Hypothalamus (tissue), 51 donors: ENCODE data around the gene CCDC184.

Source experiments
- DNase-seq, 51 donors: peaks; one replicate each; lab custom pipeline; 2025; lab: John Stamatoyannopoulos, UW

CCDC184 gene

GRCh38 chr12:48177982-48178381 is 5.5 kb upstream of the CCDC184 start:
- DNase-seq = no peak

GRCh38 chr12:48179466-48179865 is 4.0 kb upstream of the CCDC184 start:
- DNase-seq = peak in 1 of 51 donors; percentile 3

- no peak for DNase-seq
Measured at GRCh38 chr12:48180424-48180823, 3.0 kb upstream of the CCDC184 start.

GRCh38 chr12:48180857-48181495 is 2.5 kb upstream of the CCDC184 start:
- no peak for DNase-seq

- DNase-seq = no peak
Measured at GRCh38 chr12:48182631-48183030, 813 bp upstream of the CCDC184 start.

GRCh38 chr12:48183876-48184548 is 568 bp downstream of the CCDC184 start:
- peak in 5 of 51 donors; percentile 31 to 58 (median 40) for DNase-seq

- peak in 5 of 51 donors; percentile 6 to 58 (median 16) for DNase-seq
Measured at GRCh38 chr12:48184549-48184922, 1.1 kb downstream of the CCDC184 start.

- peak in 17 of 51 donors; percentile 5 to 45 (median 26) for DNase-seq
Measured at GRCh38 chr12:48185181-48185919, 1.9 kb downstream of the CCDC184 start.

- DNase-seq = no peak
Measured at GRCh38 chr12:48187916-48188695, 4.7 kb downstream of the CCDC184 start.

GRCh38 chr12:48189331-48190125 is 6.1 kb downstream of the CCDC184 start:
- DNase-seq = peak in 35 of 51 donors; percentile 7 to 81 (median 45)

- DNase-seq = no peak
Measured at GRCh38 chr12:48191096-48191495, 7.7 kb downstream of the CCDC184 start.

- no peak for DNase-seq
Measured at GRCh38 chr12:48192861-48193260, 9.4 kb downstream of the CCDC184 start.

- no peak for DNase-seq
Measured at GRCh38 chr12:48193623-48194022, 10.2 kb downstream of the CCDC184 start.

- no peak for DNase-seq
Measured at GRCh38 chr12:48194799-48195201, 11.4 kb downstream of the CCDC184 start.

GRCh38 chr12:48197549-48197970 is 14.1 kb downstream of the CCDC184 start:
- peak in 2 of 51 donors; percentile 70 to 82 for DNase-seq

GRCh38 chr12:48197971-48198671 is 14.7 kb downstream of the CCDC184 start:
- DNase-seq = peak in 49 of 51 donors; percentile 55 to 97 (median 90)

- DNase-seq = peak in 15 of 51 donors; percentile 15 to 82 (median 41)
Measured at GRCh38 chr12:48198672-48198971, 15.2 kb downstream of the CCDC184 start.

GRCh38 chr12:48198985-48199384 is 15.5 kb downstream of the CCDC184 start:
- no peak for DNase-seq

GRCh38 chr12:48199774-48200221 is 16.4 kb downstream of the CCDC184 start:
- no peak for DNase-seq
